Measurements from ENCODE around the gene AGPS.

Gene AGPS

DNA sequence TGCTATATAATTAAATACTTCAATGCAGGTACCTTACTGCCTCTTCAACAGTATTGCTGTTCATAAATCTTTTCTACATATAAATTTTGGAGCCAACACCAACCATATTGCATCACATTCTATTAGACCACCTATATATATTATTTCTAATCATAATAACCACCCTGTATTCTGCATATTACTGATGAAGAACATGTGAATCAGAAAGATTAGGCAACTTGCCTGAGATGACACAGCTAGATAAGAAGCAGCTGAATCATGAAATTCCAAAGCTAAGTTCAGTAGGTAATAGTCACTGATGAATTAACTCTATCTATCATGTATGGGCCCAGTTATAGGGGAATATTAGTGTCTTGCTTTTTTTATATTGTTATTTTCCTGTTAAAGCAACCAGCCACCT is 161.8 kb downstream of the AGPS start:
- no peak for DNase-seq

DNA sequence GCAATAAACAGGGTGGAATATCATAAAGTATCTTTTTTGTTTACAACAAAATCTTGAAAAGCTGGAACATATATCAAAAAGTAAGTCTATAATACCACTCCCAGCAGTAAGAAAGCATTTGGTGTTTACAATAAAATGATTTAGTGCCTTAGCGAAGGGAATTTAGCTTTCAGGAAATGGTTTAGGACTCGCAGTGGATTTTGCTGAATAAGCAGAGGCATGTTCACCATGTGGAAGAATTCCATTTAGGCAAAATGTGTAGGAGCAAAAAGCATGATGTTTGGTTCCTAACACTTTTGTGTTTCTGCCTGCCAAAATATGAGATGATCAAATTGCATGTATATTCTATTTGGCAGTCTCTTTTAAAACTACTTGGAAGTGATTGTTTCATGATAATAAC is 163.6 kb downstream of the AGPS start:
- no peak for DNase-seq

DNA sequence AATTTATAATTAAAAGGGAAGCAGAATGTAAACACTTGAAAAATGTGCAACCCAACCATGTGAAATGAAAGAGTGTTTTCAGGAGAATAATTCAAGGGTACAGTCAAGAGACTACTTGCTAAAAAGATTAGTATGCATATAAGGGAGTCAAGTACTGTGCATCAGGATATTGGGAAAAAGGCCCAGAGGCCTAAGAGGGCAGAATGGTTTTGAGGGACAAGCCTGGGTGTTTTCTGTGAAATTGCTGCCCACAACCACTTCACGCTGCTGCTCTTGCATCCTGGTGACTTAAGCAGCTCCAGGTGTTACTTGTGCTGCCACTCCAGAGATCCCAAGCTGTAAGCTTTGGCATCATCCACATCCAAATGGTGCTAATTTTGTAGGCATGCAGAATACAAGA is 165.2 kb downstream of the AGPS start:
- no peak for DNase-seq

DNA sequence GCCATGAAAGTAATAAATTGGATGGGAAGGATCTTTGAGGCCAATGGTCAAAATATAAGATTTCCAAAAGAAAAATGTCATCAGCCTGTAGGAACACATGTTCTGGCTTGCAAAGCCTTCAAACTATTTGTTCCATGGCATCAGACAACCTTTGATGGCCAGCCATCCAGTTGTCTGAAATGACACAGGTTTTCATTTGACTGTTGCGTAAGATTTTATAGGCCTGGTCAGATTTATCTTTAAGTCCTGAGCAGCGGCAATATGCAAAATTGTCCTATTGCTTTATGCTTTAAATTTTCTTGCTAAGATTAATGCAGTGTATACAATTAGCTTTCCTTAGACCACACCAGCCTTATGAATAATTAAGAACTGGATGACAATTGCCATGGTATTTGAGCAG is 167.1 kb downstream of the AGPS start:
- no peak for DNase-seq

DNA sequence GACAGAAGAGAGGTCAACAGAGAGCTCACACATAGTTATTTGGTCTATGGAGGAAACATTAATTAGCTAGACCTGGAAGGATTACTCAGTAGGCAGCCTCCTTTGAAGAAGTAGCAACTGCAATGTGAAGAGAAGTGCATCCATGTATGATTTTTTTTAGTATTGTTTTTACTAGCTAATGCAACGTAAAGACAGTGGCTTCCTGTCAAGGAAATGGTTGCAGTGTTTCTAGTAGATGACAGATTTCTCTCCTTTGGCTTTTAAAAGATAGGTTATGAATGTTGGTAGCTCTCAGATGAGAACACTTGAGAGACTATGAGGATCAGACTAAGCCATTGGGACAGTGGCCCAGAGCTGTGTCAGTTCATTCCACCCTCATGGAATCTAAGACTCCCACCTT is 175.8 kb downstream of the AGPS start:
- no peak for DNase-seq

DNA sequence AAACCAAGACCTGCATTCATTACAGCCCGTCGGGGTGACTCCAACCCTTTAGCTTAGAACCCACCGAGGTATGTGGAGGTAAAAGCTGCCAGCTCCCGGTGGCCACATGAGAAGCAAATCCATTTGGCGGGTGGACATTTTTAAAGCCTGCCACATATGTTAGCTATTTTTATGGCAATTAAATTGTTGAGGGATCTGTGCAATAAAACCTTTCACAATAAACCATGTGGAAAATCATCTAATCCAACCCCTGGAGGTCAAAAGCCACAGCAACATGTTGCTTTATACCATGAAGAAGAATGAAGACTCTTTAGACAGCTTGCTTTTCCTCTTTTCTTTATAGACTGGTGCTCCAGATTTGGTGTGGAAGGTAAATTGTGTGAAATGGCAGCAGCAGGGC is 176.3 kb downstream of the AGPS start:
- no peak for DNase-seq

DNA sequence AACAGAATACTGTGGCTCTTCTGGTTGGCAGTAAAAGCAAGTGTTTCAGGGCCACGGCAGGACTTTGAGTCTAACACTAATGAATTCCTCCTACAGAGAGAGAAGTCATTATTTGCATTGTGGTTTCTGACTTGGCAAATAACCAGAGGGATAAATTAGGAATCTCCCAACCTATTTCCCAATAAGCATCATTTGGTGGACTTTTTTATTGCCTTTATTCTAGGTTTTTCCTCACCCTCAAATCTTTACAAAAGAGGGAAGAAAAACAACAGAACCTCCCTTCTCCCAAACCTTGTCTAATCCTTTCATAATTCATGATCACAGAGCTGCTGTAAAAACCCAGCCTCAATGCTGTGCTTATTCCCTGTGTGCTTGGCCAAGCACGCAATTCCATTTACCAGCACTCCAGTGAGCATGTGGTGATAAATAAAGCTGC is 179.7 kb downstream of the AGPS start:
- no peak for DNase-seq

DNA sequence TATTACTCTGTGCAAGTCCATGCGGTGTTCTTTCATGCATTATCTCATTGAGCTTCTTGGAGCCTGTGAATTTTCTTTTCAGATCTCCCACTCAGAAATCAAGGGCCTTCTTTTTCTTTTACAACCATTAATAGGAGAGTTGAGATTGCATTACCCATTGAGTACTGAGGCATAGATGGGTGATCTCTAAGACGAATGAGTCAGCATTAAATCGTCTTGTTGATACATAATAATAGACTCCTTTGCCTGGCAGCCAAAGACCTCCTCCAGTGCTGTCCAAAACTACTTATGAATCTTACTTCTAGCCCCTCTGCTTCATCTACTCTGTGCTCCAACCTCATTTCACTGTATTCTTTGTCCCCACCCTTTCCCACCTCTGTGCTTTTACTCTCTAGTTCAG is 180.5 kb downstream of the AGPS start:
- peak; percentile 18 for DNase-seq

DNA sequence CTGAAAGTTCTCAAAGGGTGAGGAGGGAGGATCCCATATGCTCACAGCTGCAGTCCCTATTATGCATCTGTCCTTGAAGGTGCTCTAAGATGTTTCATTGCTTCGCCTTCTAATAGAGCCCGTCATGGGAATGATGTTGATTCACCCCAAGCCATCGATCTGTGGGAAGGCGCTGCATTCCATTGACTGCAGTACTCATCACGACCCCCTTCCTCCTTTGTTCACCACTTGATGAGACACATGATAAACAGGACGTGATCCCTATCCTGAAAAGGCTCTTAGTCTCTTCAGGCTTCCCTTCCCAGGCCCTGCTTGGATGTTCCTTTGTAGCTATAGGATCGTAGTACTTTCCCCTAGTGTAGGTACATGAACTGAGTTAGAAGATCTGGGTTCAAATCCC is 181.8 kb downstream of the AGPS start:
- DNase-seq: no peak

DNA sequence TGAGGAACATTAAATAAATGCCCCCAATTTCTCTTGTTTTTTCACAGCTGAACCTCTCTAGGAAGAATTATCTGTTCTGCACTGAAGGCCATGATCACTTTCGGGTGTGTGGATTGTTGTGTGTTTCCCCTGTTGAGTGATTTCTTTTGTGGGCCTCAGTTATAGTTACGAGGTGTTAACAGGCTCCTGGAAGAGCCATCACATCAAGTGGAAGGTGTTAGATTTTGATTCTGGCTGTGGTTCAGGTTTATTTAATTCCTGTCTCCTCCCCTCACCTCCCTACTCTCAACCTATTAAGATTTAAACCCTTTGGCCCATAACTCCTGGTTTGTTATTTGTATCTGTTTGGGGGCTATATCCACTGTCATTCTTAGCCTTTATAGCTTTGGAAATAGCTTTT is 182.8 kb downstream of the AGPS start:
- DNase-seq: no peak

DNA sequence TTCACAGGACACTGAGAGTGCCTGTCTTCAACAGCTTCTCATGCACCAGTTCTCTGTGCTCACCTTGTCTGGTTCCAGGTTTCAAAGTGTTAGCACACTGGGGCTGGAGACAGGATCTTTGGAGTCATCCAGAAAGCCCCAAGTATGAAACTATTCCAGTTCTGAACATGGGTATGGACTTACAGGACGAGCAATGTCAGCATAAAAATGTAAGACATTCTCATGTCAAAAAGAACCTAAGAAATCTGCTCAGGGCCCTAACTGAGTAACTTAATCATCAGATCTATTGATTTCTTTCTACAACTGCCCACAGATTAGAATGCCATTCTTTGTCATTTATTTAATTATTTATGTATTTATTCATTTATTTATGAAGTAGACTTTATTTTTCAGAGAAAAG is 184.5 kb downstream of the AGPS start:
- no peak for DNase-seq

DNA sequence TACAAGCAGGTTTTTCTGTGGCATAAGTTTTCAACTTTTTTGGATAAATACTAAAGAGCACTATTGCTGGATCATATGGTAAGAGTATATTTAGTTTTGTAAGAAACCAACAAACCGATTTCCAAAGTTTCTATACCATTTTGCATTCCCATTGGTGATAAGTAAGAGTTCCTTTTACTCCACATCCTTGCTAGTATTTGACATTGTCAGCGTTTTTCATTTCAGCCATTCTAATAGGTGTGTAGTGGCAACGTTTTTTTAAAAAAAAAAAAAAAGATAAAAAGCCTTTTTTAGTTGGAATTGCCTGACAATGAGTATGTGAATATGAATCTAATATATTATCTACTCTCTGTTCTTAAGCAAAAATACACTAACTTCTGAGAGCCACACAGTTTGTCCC is 185.9 kb downstream of the AGPS start:
- no peak for DNase-seq

DNA sequence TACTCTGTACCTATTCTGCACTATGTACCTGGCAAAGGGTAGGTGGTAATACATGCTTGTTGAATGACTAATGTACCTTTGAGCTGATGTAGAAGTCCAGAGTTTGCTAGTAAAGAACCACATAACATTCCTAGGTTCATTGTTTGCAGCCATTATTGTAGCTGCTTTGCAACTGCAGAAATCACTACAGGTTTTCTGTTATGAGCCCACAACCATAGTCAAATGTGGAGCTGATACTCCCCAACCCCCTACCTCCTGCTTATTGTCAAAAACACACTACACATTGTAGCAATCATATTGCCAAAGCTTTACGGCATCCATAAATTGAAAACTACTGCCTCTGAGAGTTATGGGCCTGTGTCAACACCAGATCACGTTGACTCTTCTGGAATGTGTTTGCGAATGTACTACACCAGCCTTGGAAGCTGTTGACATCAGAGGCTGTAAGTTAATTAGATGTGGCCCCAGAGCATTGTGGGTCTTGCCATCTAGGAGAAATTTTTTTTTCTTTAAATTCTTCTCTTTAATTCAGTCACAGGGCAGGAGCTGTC is 187.0 kb downstream of the AGPS start:
- DNase-seq: no peak

DNA sequence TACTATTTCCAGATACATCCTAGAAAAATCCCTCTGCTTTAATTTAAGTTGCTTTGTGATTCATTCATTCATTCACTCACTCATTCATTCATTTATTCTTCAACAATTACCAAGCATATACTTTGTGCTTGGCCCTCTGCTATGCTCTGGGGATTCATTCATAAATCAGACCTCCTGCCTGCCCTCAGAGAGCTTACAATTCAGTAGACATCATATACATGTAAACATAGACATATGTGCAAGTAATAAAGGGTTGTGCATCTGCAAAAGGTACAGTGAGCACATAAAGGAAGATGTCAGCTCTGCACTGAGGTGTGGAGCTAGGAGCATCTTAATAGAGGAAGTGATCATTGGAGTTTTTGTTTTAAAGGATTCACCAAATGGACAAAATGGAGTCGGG is 189.4 kb downstream of the AGPS start:
- DNase-seq: no peak

DNA sequence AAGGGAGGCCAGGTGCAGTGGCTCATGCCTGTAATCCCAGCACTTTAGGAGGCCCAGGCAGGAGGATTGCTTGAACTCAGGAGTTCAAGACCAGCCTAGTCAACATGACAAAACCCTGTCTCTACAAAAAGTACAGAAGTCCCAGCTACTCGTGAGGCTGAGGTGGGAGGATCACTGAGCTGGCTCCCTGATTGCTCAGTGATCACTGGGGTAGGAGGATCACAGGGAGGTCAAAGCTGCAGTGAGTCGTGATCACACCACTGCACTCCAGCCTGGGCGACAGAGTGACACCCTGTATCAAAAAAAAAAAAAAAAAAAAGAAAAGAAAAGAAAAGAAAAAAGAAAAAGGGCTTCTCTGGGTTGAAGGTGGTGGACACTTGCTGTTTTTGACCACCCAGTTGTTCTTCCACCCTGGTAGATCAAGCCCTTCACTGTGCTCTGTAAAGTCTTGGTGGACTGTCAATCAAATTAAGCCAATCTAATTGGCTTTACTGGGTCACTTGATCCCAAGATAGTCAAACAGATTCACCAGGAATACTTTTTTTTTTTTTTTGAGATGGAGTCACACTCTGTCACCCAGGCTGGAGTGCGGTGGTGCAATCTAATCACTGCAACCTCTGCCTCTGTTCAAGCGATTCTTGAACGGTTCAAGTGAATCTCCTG is 191.6 kb downstream of the AGPS start:
- DNase-seq: no peak

DNA sequence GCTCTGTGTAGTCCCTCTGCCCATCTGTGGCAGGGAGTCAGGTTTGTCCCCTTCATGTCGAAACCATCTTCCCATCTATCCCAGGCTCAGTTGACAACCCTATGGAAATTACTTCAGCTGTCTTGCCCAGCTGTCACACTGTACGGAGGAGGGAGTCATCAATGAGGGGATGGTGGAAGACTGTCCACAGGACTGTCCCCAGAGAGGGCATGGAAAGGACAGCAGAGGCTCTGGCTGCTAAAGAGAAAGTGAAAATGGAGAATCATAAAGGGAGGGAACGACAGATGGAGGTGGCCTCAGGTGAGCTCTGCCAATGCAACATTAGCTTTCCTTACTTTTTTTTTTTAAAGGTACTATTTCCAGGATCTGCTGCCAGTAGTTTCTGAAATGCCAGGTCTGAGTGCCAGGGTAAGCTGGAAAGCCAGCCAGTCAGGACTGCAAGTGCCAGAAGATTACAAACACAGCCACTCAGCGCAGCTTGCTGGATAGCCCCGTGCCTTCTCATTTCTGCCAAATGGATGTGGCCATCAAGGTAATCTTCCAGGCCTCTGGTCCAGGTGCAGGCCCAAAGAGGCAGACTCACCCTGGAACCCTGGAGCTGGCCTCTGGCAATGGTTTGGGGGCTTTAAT is 192.8 kb downstream of the AGPS start:
- DNase-seq: no peak

DNA sequence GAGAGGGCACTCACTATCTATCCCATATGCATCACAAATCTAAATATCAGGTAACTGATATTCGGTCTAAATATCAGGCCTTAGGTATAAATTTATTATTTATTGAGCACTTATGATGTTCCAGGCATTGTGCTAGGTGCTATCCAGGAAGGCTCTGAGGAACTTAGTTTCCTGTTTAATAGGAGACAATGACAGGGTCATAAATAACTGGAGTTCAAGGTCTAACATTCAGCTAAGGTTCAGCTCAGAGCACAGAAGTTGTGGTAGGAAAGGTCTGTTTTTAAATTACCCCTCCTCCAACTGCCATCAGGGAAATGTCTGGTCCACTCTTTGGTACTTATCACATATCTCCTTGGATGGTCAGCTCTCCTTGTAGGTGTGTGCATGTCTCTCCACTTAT is 193.6 kb downstream of the AGPS start:
- no peak for DNase-seq

DNA sequence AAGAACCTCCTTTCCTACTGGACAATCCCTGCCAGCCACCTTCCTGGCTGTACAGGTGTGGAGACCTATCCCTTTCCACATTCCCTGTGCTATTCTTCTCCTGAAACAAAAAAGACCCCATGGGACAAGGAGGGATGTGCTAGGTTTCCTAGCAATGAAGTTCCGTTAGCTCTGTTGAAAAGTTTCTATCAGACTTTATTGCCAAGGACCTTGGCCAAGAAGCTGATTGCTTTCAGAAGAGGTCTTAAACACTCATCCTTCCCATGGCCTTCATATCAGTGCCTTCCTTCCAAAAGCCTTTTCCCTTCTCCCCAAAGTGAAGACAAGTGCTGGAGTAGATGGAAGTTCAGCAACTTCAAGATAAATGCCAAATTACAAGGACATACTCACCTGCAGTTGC is 194.8 kb downstream of the AGPS start:
- no peak for DNase-seq

DNA sequence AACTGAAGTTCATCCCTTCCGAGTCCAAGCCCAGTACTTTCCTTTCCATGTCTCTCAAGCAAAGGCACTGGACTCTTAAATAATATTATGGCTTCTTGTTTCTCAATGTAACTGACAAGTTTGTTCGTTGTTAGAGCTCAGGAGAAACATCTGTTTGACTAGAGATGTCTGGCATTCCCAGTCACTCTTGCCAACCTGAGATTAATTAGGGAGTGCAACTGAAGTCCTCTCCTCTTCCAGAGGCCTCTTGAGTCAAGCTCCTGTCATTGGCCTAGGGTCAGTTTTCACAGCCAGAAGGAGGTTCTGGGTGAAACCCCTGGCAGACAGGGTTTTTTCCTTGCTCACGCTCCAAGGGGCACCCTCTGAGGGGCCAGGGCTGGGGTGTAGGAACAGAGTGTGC is 196.1 kb downstream of the AGPS start:
- no peak for DNase-seq

DNA sequence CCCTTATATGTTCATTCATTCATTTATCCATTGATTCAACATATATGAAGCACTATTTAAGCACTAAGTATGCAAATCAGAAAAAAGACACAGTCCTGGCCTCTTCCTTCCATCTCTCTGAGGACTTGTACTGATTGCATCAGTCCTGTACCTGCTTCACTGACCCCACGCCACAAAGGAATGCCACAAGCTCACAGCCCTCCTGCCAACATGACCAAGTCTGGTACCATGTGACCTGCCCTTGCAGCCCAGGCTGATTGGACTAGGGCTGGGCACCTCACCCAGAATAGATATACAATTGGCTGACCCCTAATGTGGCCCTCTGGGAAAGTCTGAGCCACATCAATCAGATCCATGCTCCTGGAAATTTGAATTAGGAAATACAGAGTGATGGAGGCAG is 196.6 kb downstream of the AGPS start:
- no peak for DNase-seq

DNA sequence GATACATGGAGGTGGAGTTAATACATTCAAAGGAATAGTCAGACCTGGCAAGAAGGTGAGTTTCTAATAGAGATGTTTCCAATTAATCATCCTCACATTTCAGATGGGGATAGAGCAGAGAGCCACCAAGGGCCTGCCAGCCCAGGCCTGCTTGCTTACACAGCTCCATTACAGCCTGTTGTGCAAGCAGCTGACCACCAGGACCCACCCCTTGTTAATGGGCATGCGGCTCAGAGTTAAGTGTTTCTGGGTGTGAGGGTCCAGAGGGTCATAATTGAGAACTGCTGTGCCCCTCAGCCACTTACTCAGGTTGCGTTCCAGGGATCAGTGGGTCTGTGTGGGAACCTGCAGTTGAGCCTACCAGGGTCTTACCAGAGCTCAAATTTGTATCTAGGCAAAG is 199.8 kb downstream of the AGPS start:
- no peak for DNase-seq

DNA sequence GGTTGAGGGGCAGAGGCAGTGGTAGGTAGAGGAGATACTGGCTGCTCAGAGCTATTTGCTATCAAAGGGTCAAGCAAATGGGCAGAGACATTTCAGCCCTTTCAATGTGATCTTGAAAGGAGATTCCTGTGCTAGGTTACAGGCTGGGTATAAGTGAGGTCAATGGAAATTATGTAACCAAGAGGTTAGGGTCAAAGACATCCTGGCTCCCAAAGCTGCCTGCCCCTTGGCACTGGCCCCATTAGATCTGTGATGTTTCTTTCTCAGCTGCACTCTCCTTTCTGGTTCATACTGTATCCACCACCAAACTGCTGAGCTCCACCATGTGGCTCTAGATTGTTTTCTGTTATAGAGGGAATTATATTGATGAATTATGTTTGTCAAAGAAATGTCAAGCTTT is 200.4 kb downstream of the AGPS start:
- no peak for DNase-seq

DNA sequence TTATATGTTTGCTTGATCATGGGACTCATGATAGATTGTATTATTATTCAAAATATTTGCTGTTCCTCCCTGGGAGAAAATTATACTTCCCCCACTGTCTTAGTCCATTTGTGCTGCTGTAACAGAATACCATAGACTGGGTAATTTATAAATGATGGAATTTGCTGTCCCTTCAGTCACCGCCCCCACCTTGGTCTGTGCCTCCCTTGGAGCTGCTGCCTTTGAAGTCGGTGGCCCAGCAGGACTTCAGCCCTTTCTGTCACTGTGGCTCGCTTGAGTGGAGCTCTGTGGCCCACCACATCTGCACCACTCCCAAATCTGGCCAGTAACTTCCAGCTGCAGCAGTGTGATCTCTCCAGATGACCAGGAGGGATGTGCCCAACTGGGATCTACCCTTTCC is 200.8 kb downstream of the AGPS start:
- DNase-seq: no peak

All from HCEC 1CT (cell line).